Testis (tissue), 3 donors: ENCODE results near the gene NCAM2. TPM values are rescaled to one million over a fixed set of nuclear protein-coding genes. Genes with fewer than 3 reads are reported as not detected.

Experiments used
- DNase-seq: peaks from one replicate; pipeline ENCODE4 v3.0.0-alpha.2; 2019
- H3K27ac ChIP-seq, 2 donors: fragments of 200-600 bp; sonication (generic); one replicate each; pipeline ENCODE4 v1.5.1; 2019
- H3K27me3 ChIP-seq: fragments of 200-600 bp; sonication (generic); one replicate; pipeline ENCODE4 v1.5.1; 2019
- H3K36me3 ChIP-seq: fragments of 200-600 bp; sonication (generic); one replicate; pipeline ENCODE4 v1.5.1; 2017; ENCODE audit warnings: low read depth; ENCODE audit errors: missing control alignments
- H3K4me1 ChIP-seq: fragments of 200-600 bp; sonication (generic); one replicate; pipeline ENCODE4 v1.5.1; 2019
- H3K4me3 ChIP-seq, 2 donors: fragments of 200-600 bp; sonication (generic); one replicate each; pipeline ENCODE4 v1.5.1; 2017 to 2019
- H3K9me3 ChIP-seq: fragments of 200-600 bp; sonication (generic); one replicate; pipeline ENCODE4 v1.5.1; 2017
- POLR2A ChIP-seq: fragments of 450-650 bp; IDR thresholded peaks from one replicate; pipeline ENCODE4 v1.6.1; 2017; ENCODE audit warnings: antibody characterized with exemption, mild to moderate bottlenecking, moderate library complexity
- WGBS, 2 donors: methylation state at CpG; one replicate each; pipeline ENCODE4 v1.1.5; 2018; 5-methylcytosine and 5-hydroxymethylcytosine counted together
- intact Hi-C: fragments of 100-400 bp; cut with DNase I; formaldehyde crosslinking; loops from one replicate; pipeline ENCODE4 v1.15.1; 2023; ENCODE audit warnings: low total_unique reads
- polyA plus RNA-seq: library from polyadenylated mRNA; stranded (reverse); fragments of 350-450 nt; fragmentation: Illumina TruSeq; extraction: RNeasy Lipid Tissue Mini Kit (QIAGEN cat#74804); gene quantifications from one replicate; pipeline ENCODE4 v1.2.3, GENCODE V29; 2014; ENCODE audit warnings: low read depth, low replicate concordance; ENCODE audit not compliant: insufficient read depth
- total RNA-seq, 2 donors: library from RNA; depleted of rRNA; stranded (reverse); fragments of >200 nt; gene quantifications; one replicate each; pipeline ENCODE4 v1.2.3, GENCODE V29; 2016
- TF ChIP-seq, protein P1 (sequence below), 3 experiments: fragments of 450-650 bp in 2 of 3; fragments of 200-600 bp in 1 of 3; sonication (generic) in 1 of 3; IDR thresholded peaks; one replicate each; pipeline ENCODE4 v1.5.1; 2016 to 2019; ENCODE audit warnings: antibody characterized with exemption in 3 of 3, mild to moderate bottlenecking in 2 of 3, moderate library complexity in 1 of 3

Gene NCAM2
- total and polyA plus RNA-seq, 3 donors from 2014 or later: 22.4 to 26.9 (median 26.1) TPM

DNA sequence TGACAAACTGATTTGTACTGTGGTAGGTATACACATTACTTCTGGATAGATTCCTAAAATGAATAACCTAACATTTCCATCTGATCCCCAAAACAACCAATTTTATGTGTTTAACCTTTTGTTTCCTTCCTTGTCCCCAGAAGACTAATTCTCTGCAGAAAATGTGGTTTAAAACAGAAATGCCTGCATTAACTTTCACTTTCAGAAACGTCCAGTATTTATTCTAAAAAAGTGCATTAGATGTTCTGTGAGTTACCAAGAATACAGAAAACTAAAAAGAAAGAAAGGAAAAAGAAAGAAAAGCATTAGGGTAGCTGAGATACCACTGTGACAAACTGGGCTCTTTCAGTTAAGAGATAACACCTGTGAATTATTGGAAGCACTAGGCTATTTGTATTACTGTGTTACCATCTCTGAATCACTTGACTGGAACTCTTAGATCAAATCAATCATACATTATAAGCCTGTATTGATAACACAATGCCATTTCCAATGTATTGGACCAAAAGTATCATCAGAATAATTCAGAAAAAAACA is 177.7 kb downstream of the NCAM2 start:
- TF ChIP-seq, protein P1, sequence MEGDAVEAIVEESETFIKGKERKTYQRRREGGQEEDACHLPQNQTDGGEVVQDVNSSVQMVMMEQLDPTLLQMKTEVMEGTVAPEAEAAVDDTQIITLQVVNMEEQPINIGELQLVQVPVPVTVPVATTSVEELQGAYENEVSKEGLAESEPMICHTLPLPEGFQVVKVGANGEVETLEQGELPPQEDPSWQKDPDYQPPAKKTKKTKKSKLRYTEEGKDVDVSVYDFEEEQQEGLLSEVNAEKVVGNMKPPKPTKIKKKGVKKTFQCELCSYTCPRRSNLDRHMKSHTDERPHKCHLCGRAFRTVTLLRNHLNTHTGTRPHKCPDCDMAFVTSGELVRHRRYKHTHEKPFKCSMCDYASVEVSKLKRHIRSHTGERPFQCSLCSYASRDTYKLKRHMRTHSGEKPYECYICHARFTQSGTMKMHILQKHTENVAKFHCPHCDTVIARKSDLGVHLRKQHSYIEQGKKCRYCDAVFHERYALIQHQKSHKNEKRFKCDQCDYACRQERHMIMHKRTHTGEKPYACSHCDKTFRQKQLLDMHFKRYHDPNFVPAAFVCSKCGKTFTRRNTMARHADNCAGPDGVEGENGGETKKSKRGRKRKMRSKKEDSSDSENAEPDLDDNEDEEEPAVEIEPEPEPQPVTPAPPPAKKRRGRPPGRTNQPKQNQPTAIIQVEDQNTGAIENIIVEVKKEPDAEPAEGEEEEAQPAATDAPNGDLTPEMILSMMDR (IDR thresholded peaks at IDR 0.05): no peak
- no peak for TF ChIP-seq POLR2A
- WGBS, 2 donors: 11 to 38% methylated on average over 1 of the region's 1 CpG

DNA sequence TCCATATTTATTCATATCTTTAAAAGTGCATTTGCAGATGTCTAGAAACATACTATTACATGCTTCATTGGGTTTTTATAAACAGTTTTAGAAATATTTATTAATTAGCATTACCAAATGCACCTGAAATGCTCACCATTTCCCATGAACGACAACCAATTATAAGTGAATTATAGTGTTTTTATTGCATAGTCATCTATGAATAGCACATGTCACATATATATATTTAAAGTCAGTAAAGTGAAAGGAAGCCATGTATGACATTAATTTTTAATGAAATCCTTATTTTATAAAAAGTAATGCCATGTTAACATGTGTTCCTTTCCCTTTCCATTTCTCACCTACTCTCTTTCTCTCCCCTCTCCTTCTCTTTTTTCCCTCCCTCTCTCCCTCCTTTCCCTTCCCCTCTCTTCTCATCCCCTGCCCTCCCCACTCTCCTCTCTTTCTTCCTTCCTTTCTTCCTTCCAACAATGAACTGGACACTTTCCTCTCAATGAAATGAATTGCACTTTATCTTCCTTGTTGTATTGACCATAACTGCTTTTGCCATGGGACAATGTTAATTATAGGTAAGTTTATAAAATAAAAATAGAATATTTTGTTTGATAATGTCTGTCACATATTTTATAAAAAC is 179.3 kb downstream of the NCAM2 start:
- no peaks in the 10 kb centered on the region for H3K9me3 ChIP-seq
- no peak overlapping the region for H3K27ac ChIP-seq
- no peak overlapping the region for H3K4me3 ChIP-seq
- H3K27me3 ChIP-seq: no peaks in the 10 kb centered on the region
- 92 to 93% methylated on average over 1 of the region's 1 CpG for WGBS, 2 donors
- intact Hi-C loops: no loop called here
- TF ChIP-seq POLR2A: no peak
- TF ChIP-seq, protein P1 (IDR thresholded peaks at IDR 0.05): no peak
- no peaks in the 10 kb centered on the region for H3K4me1 ChIP-seq
- no peaks in the 10 kb centered on the region for H3K36me3 ChIP-seq
- no peak for DNase-seq

More for the DNA sequence above, 177.7 kb downstream of the NCAM2 start:
- no peaks in the 10 kb centered on the region for H3K9me3 ChIP-seq
- H3K4me3 ChIP-seq: no peak overlapping the region
- intact Hi-C loops: no loop called here
- no peaks in the 10 kb centered on the region for H3K36me3 ChIP-seq
- no peak overlapping the region for H3K27ac ChIP-seq
- no peaks in the 10 kb centered on the region for H3K27me3 ChIP-seq
- no peaks in the 10 kb centered on the region for H3K4me1 ChIP-seq
- no peak for DNase-seq

DNA sequence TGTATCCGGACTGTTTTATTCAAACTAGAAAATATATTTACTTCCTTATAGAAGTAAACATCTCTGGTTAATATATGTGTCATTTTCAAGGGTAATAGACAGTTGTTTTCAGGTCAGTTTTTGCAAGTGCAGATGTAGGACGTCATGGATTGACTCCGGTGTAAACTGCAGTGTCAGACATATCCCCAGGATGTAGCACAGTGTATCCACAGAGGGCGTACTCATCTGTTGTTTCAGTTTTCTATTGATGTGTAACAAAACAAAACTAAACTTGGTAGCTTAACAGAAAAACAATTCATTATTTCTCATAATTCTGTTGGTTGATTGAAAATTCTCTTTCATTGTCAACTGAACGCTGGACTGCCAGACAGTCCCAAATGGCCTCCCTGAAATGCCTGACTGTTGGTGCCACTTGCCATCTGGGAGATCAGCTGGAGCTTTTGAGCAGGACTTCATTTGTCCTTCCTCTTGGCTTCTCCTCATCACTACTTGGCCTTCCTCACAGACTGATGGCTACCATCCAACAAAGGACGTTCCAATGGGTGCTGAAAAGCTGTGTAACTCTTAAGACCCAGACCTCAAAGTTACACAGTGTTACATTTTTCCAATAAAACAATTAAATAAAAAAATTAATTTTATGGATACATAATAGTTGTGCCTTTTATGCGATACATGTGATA is 181.6 kb downstream of the NCAM2 start:
- Histone ChIP-seq H3K4me3 (no peak overlapping the region), H3K4me1 (no peaks in the 10 kb centered on the region), H3K36me3 (no peaks in the 10 kb centered on the region), H3K27ac (no peak overlapping the region), H3K9me3 (no peaks in the 10 kb centered on the region), H3K27me3 (no peaks in the 10 kb centered on the region)
- 67 to 79% methylated on average over 7 of the region's 7 CpGs for WGBS, 2 donors
- TF ChIP-seq, protein P1 (IDR thresholded peaks at IDR 0.05): no peak
- TF ChIP-seq POLR2A: no peak
- DNase-seq: no peak
- intact Hi-C loops: no loop called here

DNA sequence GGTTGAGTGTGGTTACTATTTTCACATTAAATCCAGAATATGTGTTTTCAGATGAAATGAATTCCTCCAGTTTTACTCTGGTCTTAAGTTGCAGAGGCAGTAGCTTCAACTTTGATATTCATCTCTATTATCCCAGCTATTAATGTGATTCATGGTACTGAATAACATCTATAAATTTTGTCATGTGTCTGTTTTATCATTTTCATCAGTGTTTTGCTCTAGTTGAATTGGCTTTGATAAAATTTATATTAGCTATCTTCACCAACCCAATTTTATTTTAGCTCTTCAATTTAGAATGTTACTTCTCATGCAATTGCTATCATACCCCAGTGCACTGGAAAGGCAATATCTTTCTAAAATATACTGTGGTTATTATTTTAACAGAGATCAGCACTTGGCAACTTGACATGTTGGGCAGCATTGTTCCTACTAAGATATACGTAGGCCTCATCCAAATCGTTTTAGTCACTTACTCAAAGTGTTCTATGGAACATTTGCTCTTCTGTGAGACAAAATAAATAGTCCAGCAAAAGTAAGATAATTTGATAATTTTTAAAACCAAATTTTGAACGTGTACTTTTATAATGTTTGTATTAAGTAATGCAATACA is 184.3 kb downstream of the NCAM2 start:
- H3K9me3 ChIP-seq: no peaks in the 10 kb centered on the region
- intact Hi-C loops: no loop called here

More for the DNA sequence above, 184.3 kb downstream of the NCAM2 start:
- Histone ChIP-seq H3K27me3 (no peaks in the 10 kb centered on the region), H3K4me3 (no peak overlapping the region), H3K27ac (no peak overlapping the region), H3K4me1 (no peaks in the 10 kb centered on the region), H3K36me3 (no peaks in the 10 kb centered on the region)
- TF ChIP-seq POLR2A: no peak
- TF ChIP-seq, protein P1 (IDR thresholded peaks at IDR 0.05): no peak
- 55 to 59% methylated on average over 3 of the region's 3 CpGs for WGBS, 2 donors
- DNase-seq: no peak
